HepG2 (cell line): ENCODE measurements around the gene OVOL3. TPM values are rescaled to one million over a fixed set of nuclear protein-coding genes. Genes with fewer than 3 reads are reported as not detected.

Experiments
- BCL3 ChIP-seq: sonication (generic); formaldehyde crosslinking; IDR thresholded peaks from 2 replicates; pipeline ENCODE4 v1.5.1; 2020; ENCODE audit warnings: mild to moderate bottlenecking, missing genetic modification reagents, moderate library complexity
- DRAP1 ChIP-seq: IDR thresholded peaks from 2 replicates; pipeline ENCODE4 v1.6.1; 2016; ENCODE audit warnings: missing genetic modification reagents, missing compliant biosample characterization
- E2F2 ChIP-seq: sonication (generic); formaldehyde crosslinking; IDR thresholded peaks from 2 replicates; pipeline ENCODE4 v1.4.0; 2020; ENCODE audit warnings: missing genetic modification reagents, borderline replicate concordance
- GABPB1 ChIP-seq: IDR thresholded peaks from 2 replicates; pipeline ENCODE4 v1.6.1; 2016; ENCODE audit warnings: mild to moderate bottlenecking, missing genetic modification reagents, moderate library complexity, missing compliant biosample characterization
- GFI1 ChIP-seq: sonication (generic); formaldehyde crosslinking; IDR thresholded peaks from 2 replicates; pipeline ENCODE4 v1.5.0; 2020; ENCODE audit warnings: missing genetic modification reagents, mild to moderate bottlenecking, borderline replicate concordance
- KDM5A ChIP-seq: fragments of 200-600 bp; sonication (generic); IDR thresholded peaks from 2 replicates; pipeline ENCODE4 v1.7.0; 2018; ENCODE audit warnings: antibody characterized with exemption, mild to moderate bottlenecking, low read length, borderline replicate concordance
- NRL ChIP-seq: sonication (generic); formaldehyde crosslinking; IDR thresholded peaks from 2 replicates; pipeline ENCODE4 v1.5.0; 2020; ENCODE audit warnings: missing genetic modification reagents, mild to moderate bottlenecking, moderate library complexity, borderline replicate concordance
- POLR2G ChIP-seq: fragments of 200-400 bp; formaldehyde crosslinking; IDR thresholded peaks from 2 replicates; pipeline ENCODE4 v1.6.1; 2018; ENCODE audit warnings: mild to moderate bottlenecking, low read depth, low read length, moderate library complexity
- PTBP1 ChIP-seq: fragments of 200-400 bp; formaldehyde crosslinking; IDR thresholded peaks from 2 replicates; pipeline ENCODE4 v1.6.1; 2018; ENCODE audit warnings: low read length, low read depth; ENCODE audit not compliant: poor library complexity, severe bottlenecking
- TBX3 ChIP-seq: fragments of 450-650 bp; IDR thresholded peaks from 2 replicates; pipeline ENCODE4 v1.6.1; 2017; ENCODE audit warnings: antibody characterized with exemption, mild to moderate bottlenecking, inconsistent platforms, borderline replicate concordance
- TCF12 ChIP-seq, 2 experiments: fragments of 450-650 bp in 1 of 2; sonication (generic) in 1 of 2; formaldehyde crosslinking in 1 of 2; IDR thresholded peaks; 2 replicates each; pipeline versions ENCODE4 v1.6.1 to v1.8.0; 2017 to 2022; ENCODE audit warnings: antibody characterized with exemption in 1 of 2, mild to moderate bottlenecking in 1 of 2, missing genetic modification reagents in 1 of 2, moderate library complexity in 1 of 2
- TFAP4 ChIP-seq: sonication (generic); IDR thresholded peaks from 2 replicates; pipeline ENCODE4 v1.6.1; 2016; ENCODE audit warnings: low read depth, borderline replicate concordance
- ZIK1 ChIP-seq: sonication (generic); formaldehyde crosslinking; IDR thresholded peaks from 2 replicates; pipeline ENCODE4 v1.5.0; 2020; ENCODE audit warnings: mild to moderate bottlenecking, low read depth, missing genetic modification reagents, borderline replicate concordance
- ZNF224 ChIP-seq: sonication (generic); formaldehyde crosslinking; IDR thresholded peaks from 2 replicates; pipeline ENCODE4 v1.5.0; 2020; ENCODE audit warnings: mild to moderate bottlenecking, missing genetic modification reagents
- ZNF563 ChIP-seq: sonication (generic); formaldehyde crosslinking; IDR thresholded peaks from 2 replicates; pipeline ENCODE4 v1.8.0; 2022; ENCODE audit warnings: mild to moderate bottlenecking, moderate library complexity, missing genetic modification reagents
- ZNF790 ChIP-seq: sonication (generic); formaldehyde crosslinking; IDR thresholded peaks from 2 replicates; pipeline ENCODE4 v1.8.0; 2022; ENCODE audit warnings: missing genetic modification reagents, mild to moderate bottlenecking, borderline replicate concordance
- ZXDC ChIP-seq: sonication (generic); formaldehyde crosslinking; IDR thresholded peaks from 2 replicates; pipeline ENCODE4 v1.5.0; 2020; ENCODE audit warnings: mild to moderate bottlenecking, missing genetic modification reagents
- polyA plus RNA-seq, 8 experiments: library from polyadenylated mRNA; depleted of rRNA in 3 of 8; stranded (reverse) in 7 of 8; unstranded in 1 of 8; fragments of >200 nt; fragmentation: Illumina TruSeq in 4 of 8; extraction: Trizol in 4 of 8; gene quantifications; 2 replicates each; pipeline versions ENCODE4 v1.2.1 to v1.2.3, GENCODE V29; 2011 to 2016; ENCODE audit warnings: low read depth in 4 of 8, missing spikeins in 1 of 8, mixed read lengths in 1 of 8; ENCODE audit not compliant: insufficient read depth in 1 of 8
- total RNA-seq, 5 experiments: library from RNA; depleted of rRNA; stranded (reverse); fragments of >200 nt; fragmentation: Illumina TruSeq; extraction: Trizol; gene quantifications; 2 replicates each; pipeline ENCODE4 v1.2.3, GENCODE V29; 2016; ENCODE audit warnings: low read depth in 1 of 5

OVOL3 gene
- total and polyA plus RNA-seq, 2 of the 13 experiments (the other 11 are each of a cell fraction or from before 2014, with no cell fraction given) = not detected

- TF ChIP-seq TBX3 (no peak), GABPB1 (CRISPR knock-in tag) (peak; percentile 69), TFAP4 (peak; percentile 90), PTBP1 (peak; percentile 45), ZNF563 (CRISPR knock-in tag) (0 out of 2 replicates have a peak, but pooled peaks have one; percentile 15), DRAP1 (CRISPR knock-in tag) (no peak), ZNF224 (0 out of 2 replicates have a peak, but pooled peaks have one; percentile 88), ZNF790 (peak; percentile 32; the same call in 1 of the 2 replicates), POLR2G (0 out of 2 replicates have a peak, but pooled peaks have one; percentile 4), E2F2 (CRISPR knock-in tag) (0 out of 2 replicates have a peak, but pooled peaks have one; percentile 31), KDM5A (peak; percentile 38; the same call in 1 of the 2 replicates), GFI1 (CRISPR knock-in tag) (0 out of 2 replicates have a peak, but pooled peaks have one; percentile 16), BCL3 (CRISPR knock-in tag) (0 out of 2 replicates have a peak, but pooled peaks have one; percentile 11), TCF12 (IDR thresholded peaks at IDR 0.05) (no peak), TCF12 (CRISPR knock-in tag; IDR thresholded peaks at IDR 0.05) (peak; percentile 12; the same call in 1 of the 2 replicates), ZIK1 (CRISPR knock-in tag) (peak; percentile 13; the same call in 1 of the 2 replicates), ZXDC (CRISPR knock-in tag) (0 out of 2 replicates have a peak, but pooled peaks have one; percentile 31), NRL (CRISPR knock-in tag) (peak; percentile 12; the same call in 1 of the 2 replicates)
Measured at GRCh38 chr19:36140304-36141038, 29.5 kb downstream of the OVOL3 start (continued).
